K562 (cell line): Measurements from ENCODE around the gene RABIF.

Experiments used
- ARNT ChIP-seq, 2 experiments: fragments of 450-650 bp; IDR thresholded peaks; 2 replicates each; pipeline ENCODE4 v1.6.1; 2016; ENCODE audit warnings: mild to moderate bottlenecking in 1 of 2
- BCLAF1 ChIP-seq, 2 experiments: fragments of 450-650 bp in 1 of 2; IDR thresholded peaks; 2 replicates each; pipeline ENCODE4 v1.6.1; 2011 to 2017; ENCODE audit warnings: low read depth in 2 of 2, antibody characterized with exemption in 1 of 2, borderline replicate concordance in 1 of 2, low read length in 1 of 2, mild to moderate bottlenecking in 1 of 2, mixed read lengths in 1 of 2; ENCODE audit not compliant: control insufficient read depth in 1 of 2
- EZH2 ChIP-seq: IDR thresholded peaks from 2 replicates; pipeline ENCODE4 v1.6.1; 2012; ENCODE audit warnings: low read depth, mild to moderate bottlenecking, inconsistent platforms, low read length, borderline replicate concordance
- NCOA6 ChIP-seq: fragments of 450-650 bp; IDR thresholded peaks from 2 replicates; pipeline ENCODE4 v1.6.1; 2017; ENCODE audit warnings: mild to moderate bottlenecking
- NR1H2 ChIP-seq: sonication (generic); formaldehyde crosslinking; IDR thresholded peaks from 2 replicates; pipeline ENCODE4 v1.4.0; 2020; ENCODE audit warnings: mild to moderate bottlenecking, missing genetic modification reagents
- POLR2AphosphoS5 ChIP-seq: IDR thresholded peaks from 2 replicates; pipeline ENCODE4 v1.6.1; 2011; ENCODE audit warnings: mild to moderate bottlenecking, low read depth, low read length, moderate library complexity; ENCODE audit not compliant: control insufficient read depth, insufficient read depth
- RAD21 ChIP-seq, 2 experiments: fragments of 250-450 bp in 1 of 2; fragments of 450-650 bp in 1 of 2; sonication (Bioruptor Pico) in 1 of 2; formaldehyde crosslinking in 1 of 2; IDR thresholded peaks in 1 of 2; conservative IDR thresholded peaks in 1 of 2; 2 replicates each; pipeline versions ENCODE4 v1.4.0 to v1.8.0; 2020 to 2022; ENCODE audit warnings: mild to moderate bottlenecking in 2 of 2, moderate library complexity in 1 of 2
- RFX7 ChIP-seq: fragments of 250-450 bp; sonication (Bioruptor Pico); IDR thresholded peaks from 2 replicates; pipeline ENCODE4 v1.5.1; 2021; ENCODE audit warnings: mild to moderate bottlenecking
- ZBED1 ChIP-seq: IDR thresholded peaks from 2 replicates; pipeline ENCODE4 v1.6.1; 2014
- ZNF518B ChIP-seq: fragments of 250-450 bp; sonication (Bioruptor Pico); IDR thresholded peaks from 2 replicates; pipeline ENCODE4 v1.5.0; 2021; ENCODE audit warnings: mild to moderate bottlenecking, moderate library complexity

GRCh38 chr1:202934755-202935154 lies 45.8 kb upstream of the RABIF start:
- no peak for TF ChIP-seq RFX7 (CRISPR knock-in tag)
- TF ChIP-seq EZH2, result no peak
- TF ChIP-seq ARNT (IDR thresholded peaks at IDR 0.05), result no peak
- no peak for TF ChIP-seq NCOA6
- TF ChIP-seq ZBED1, result no peak
- TF ChIP-seq NR1H2 (CRISPR knock-in tag), result no peak
- TF ChIP-seq RAD21 (CRISPR knock-in tag; conservative IDR thresholded peaks at IDR 0.05 in 1 of 2, IDR thresholded peaks at IDR 0.05 in 1 of 2), result no peak
- no peak for TF ChIP-seq ZNF518B (CRISPR knock-in tag)
- no peak for TF ChIP-seq POLR2AphosphoS5
- TF ChIP-seq BCLAF1 (IDR thresholded peaks at IDR 0.05; ENCODE audit: borderline replicate concordance in 1 of 2, control insufficient read depth in 1 of 2, low read depth in 2 of 2, low read length in 1 of 2), result no peak
